ENCODE measurements around the gene SLC16A8.
A peak's percentile ranks its signal among the peaks of the same experiment; 100 is the strongest.
"Not testable (repeated sequence)": the region's sequence is repeated elsewhere in the genome, so short reads cannot be mapped to it uniquely, and the experiment has no call there.

The SLC16A8 gene, protein sequence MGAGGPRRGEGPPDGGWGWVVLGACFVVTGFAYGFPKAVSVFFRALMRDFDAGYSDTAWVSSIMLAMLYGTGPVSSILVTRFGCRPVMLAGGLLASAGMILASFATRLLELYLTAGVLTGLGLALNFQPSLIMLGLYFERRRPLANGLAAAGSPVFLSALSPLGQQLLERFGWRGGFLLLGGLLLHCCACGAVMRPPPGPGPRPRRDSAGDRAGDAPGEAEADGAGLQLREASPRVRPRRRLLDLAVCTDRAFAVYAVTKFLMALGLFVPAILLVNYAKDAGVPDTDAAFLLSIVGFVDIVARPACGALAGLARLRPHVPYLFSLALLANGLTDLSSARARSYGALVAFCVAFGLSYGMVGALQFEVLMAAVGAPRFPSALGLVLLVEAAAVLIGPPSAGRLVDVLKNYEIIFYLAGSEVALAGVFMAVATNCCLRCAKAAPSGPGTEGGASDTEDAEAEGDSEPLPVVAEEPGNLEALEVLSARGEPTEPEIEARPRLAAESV

GRCh38 chr22:38083931-38084631 lies at the start of gene SLC16A8:
SLC16A8 (minus strand) TSS chr22:38084184; CDS start chr22:38082873, 1,311 bp downstream.
- no peak for DNase-seq (ENCODE audit: low spot score)

DNA sequence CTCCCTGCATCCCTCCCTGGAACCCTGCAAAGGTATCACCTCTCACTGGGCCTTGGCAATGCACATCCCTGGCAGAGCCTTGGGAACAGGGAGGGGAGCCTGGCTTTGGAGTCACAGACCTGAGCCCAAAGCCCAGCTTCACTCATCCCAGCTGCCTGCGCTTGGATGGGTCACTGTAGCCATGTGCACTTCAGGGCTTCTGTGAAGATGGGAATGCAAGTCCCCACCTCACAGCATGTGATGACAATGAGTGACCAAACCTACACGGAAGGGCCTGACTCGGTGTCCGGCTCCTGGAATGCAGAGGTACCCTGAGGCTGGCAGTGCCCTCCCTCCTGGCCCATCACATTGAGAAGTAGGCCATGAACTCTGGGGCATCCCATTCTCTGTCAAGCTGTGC lies 49.3 kb upstream of the SLC16A8 start:
- no peak for DNase-seq (ENCODE audit: low spot score)

GRCh38 chr22:38132794-38133193 lies 48.8 kb upstream of the SLC16A8 start:
- no peak for DNase-seq (ENCODE audit: low spot score)

GRCh38 chr22:38132136-38132535 lies 48.2 kb upstream of the SLC16A8 start:
- DNase-seq (ENCODE audit: low spot score) = no peak

- no peak for DNase-seq (ENCODE audit: low spot score)
Observed at GRCh38 chr22:38131399-38131798, 47.4 kb upstream of the SLC16A8 start.

DNA sequence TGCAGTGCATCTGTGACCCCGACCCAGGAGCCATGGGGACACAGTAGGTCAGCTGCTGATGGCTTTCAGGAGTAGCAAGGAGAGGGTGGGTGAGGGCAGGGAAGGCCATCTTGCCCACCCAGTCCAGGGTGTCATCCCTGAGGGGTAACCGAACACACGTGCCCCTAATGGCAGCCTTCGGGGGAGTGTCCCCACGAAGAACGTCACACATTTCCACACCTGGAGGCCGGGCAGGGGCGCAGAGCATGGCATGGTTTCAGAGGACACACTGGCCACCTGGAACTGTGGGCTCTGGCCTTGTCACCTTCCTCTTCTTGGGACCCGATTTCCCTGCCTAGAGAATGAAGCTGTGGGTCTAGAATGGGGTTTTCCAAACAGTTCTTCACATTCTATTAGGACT lies 45.9 kb upstream of the SLC16A8 start:
- DNase-seq (ENCODE audit: low spot score) = no peak

GRCh38 chr22:38129021-38129420 lies 45.0 kb upstream of the SLC16A8 start:
- no peak for DNase-seq (ENCODE audit: low spot score)

DNA sequence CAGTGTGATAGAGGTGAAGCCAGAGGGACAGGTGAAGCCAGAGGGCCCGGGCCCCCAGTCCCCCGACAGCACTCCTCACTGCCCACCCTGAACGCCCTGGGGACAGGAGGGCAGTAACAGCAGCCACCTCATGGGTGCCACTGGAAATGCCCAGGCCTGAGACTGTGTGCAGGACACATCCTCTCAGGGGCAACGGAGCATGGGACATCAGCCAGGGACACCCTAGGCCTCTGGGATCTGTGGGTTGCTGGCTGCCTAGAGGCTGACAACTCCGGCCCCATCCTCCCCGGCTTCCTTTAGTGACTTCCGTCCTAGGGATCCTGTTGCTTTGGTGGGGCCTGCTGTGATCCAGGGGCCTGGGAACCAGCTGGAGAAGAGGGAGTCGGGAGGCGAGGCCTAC lies 43.9 kb upstream of the SLC16A8 start:
- DNase-seq (ENCODE audit: low spot score) = no peak

DNA sequence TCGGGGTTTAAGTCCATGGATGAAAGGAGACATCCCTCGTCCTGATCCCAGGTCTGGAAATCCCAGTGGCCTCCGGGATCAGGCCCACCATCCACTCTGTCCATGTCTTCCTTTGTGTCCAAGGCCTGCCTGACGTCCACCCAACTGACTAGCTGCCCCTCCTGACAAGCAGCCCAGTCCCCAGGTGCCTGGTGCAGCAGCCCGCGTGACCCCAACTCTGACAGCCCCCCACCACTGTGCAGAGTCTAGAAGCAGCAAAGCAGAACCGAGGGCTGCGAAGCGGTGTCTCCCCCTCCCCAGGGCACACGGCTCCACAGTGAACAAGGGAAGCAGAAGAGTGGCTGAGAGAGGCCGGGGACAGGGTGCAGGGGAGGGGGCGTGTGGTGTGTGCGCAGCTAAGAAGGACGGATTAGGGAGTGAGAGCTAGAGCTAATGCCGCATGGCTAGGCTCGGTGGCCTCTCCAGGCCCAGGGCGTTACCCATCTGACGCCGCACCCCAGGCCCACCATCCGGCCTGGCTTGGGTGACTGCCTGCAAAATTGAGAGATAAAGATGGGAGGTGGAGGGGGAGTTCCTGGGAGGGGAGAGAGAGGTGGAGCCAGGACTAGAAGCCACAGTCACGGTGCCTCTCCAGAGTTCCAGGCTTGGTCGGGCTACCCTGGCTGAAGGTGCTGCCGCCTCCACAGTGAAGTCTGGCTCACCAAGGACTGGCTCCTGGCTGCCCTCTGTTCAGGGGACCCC lies 43.1 kb upstream of the SLC16A8 start:
- no peak for DNase-seq (ENCODE audit: low spot score)

DNA sequence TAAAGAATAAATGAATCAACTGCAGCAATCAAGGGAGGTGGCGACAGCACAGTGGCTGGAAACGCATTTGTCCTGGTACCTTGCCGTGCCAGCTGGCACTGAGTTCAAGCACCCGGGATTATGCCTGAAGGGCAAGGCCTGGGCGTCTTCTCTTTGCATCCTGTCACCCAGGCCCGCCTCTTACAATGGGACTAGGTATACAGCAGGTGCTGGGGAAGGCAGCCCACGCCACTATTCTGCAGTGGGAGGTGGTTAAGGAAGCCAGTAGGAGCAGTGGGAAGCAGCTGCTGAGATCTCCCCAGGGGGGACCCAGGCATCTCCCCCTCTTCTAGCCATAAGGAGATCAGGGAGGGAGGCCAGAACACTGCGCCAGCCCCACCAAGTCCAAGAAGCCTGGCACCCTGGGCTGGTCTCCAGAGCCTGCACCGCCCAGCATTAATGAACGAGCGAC lies 41.8 kb upstream of the SLC16A8 start:
- no peak for DNase-seq (ENCODE audit: low spot score)

DNA sequence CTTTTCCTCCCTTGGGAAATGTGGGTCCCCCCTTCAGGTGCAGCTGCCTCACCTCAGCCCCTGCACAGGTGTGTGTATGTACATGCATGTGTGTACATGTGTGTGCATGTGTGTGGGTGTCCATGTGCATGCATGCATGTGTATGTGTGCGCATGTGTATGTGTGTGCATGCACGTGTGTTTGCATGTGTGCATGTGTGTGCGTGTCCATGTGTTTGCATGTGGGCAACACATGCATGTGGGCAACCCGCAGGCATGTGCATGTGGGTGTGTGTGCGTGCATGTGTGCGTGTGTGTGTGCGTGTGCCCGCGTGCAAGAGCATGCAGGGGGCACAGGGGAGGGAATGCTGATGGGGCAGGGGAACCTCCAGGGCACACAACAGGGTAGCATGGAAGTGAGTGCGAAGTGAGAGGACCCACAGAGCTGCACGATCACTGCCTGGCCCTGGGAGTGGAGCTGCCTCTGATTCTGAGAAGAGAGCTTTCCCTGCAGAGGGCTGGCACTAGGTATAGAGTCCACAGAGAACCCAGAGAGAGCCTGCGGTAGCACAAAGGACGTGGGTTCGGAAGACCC lies 41.1 kb upstream of the SLC16A8 start:
- no peak for DNase-seq (ENCODE audit: low spot score)

- no peak for DNase-seq (ENCODE audit: low spot score)
Observed at GRCh38 chr22:38124236-38124974, 40.4 kb upstream of the SLC16A8 start.

- no peak for DNase-seq (ENCODE audit: low spot score)
Observed at GRCh38 chr22:38122616-38123015, 38.6 kb upstream of the SLC16A8 start.

GRCh38 chr22:38120359-38121110 lies 36.6 kb upstream of the SLC16A8 start:
- no peak for DNase-seq (ENCODE audit: low spot score)

DNA sequence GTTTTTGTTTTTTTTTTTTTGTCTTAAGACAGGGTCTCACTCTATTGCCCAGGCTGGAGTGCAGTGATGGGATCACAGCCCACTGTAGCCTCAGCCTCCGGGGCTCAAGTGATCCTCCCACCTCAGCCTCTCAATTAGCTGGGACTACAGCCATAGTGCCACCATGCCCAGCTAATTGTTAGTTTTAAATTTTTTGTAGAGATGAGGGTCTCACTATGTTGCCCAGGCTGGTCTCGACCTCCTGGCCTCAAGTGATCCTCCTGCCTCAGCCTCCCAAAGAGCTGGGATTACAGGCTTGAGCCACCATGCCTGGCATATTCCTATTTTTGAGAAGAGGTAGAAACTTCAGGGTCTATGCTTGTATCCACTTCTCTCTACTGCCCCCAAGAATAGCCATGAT lies 34.8 kb upstream of the SLC16A8 start:
- not testable (repeated sequence) for DNase-seq (ENCODE audit: low spot score)

DNA sequence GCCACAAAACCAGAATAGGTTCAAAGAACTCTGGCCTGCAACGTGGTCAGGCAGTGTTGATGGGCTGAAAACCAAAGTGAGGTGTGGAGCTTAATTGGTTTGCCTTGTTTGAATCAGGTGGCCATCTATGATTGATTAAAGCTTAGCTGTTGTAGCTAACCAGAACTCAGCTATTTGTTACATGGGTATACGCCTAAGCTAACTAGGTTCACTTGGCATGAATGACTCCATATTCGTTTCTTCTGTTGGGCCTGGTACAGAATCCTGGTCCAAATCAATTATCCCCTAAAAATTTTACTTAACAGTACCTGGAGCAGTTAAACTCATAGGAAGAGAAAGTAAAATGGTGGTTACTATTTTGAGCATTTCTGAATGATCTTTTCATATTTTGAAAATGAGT lies 34.2 kb upstream of the SLC16A8 start:
- DNase-seq (ENCODE audit: low spot score) = no peak

DNA sequence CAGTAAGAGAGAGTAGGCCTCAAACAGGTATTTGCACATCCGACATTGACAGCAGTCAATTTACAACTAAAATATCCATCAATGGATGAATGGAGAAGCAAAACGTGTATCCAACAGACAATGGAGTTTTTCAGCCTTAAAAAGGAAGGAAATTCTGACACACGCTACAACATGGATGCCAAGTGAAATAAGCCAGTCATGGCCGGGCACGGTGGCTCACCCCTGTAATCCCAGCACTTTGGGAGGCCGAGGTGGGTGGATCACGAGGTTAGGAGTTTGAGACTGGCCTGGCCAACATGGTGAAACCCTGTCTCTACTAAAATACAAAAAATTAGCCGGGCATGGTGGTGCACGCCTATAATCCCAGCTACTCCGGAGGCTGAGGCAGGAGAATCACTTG lies 33.6 kb upstream of the SLC16A8 start:
- not testable (repeated sequence) for DNase-seq (ENCODE audit: low spot score)

GRCh38 chr22:38115423-38116205 lies 31.6 kb upstream of the SLC16A8 start:
- no peak for DNase-seq (ENCODE audit: low spot score)

GRCh38 chr22:38114484-38115398 lies 30.8 kb upstream of the SLC16A8 start:
- peak; percentile 73 for DNase-seq (ENCODE audit: low spot score)

Data from CD4-positive, alpha-beta T cell treated with Interleukin-15 for 4 hours (primary cell).